H1 (cell line): Measurements from ENCODE around the gene DHX34. TPM values are rescaled to one million over a fixed set of nuclear protein-coding genes. Genes with fewer than 3 reads are reported as not detected.

ENCODE experiments used
- BACH1 ChIP-seq: IDR thresholded peaks from 2 replicates; pipeline ENCODE4 v1.6.1; 2012; ENCODE audit warnings: low read length, improper control_type of control experiment
- BCL11A ChIP-seq, 2 experiments: IDR thresholded peaks; one replicate each; pipeline ENCODE4 v1.6.1; 2011; ENCODE audit warnings: low read depth in 2 of 2, low read length in 2 of 2, mild to moderate bottlenecking in 2 of 2
- POU5F1 ChIP-seq: IDR thresholded peaks from 2 replicates; pipeline ENCODE4 v1.6.1; 2011; ENCODE audit warnings: low read depth, mild to moderate bottlenecking, low read length, moderate library complexity
- SP1 ChIP-seq: IDR thresholded peaks from 2 replicates; pipeline ENCODE4 v1.6.1; 2011; ENCODE audit warnings: low read depth, low read length
- TCF12 ChIP-seq: IDR thresholded peaks from 2 replicates; pipeline ENCODE4 v1.6.1; 2011; ENCODE audit warnings: low read depth, mild to moderate bottlenecking, low read length
- polyA plus RNA-seq, 7 experiments: library from polyadenylated mRNA; depleted of rRNA in 3 of 7; stranded (reverse) in 5 of 7; unstranded in 2 of 7; fragments of >200 nt in 5 of 7; fragments of 200-250 nt in 2 of 7; gene quantifications; 1 replicate in 5 of 7; 2 replicates in 1 of 7; 4 replicates in 1 of 7; pipeline versions ENCODE4 v1.2.1 to v1.2.3, GENCODE V29; 2011 to 2013; ENCODE audit warnings: missing spikeins in 2 of 7, mixed read lengths in 2 of 7
- total RNA-seq: library from RNA; stranded (reverse); fragmentation: NEBNext Ultra II Directional; extraction: Animal tissue kit (Norgen Biotek cat#: 25700); gene quantifications from 2 replicates; pipeline ENCODE4 v1.2.1, GENCODE V29; 2021

Gene DHX34
- total and polyA plus RNA-seq, 2 of the 8 experiments (the other 6 are each of a cell fraction or from before 2014, with no cell fraction given): 17.5 to 24.3 TPM

- TF ChIP-seq BCL11A (IDR thresholded peaks at IDR 0.05; ENCODE audit: low read depth in 2 of 2, low read length in 2 of 2): no peak
- no peak for TF ChIP-seq SP1
- no peak for TF ChIP-seq POU5F1
- no peak for TF ChIP-seq BACH1
- no peak for TF ChIP-seq TCF12
- TF ChIP-seq, all 59 proteins: peak for 0
Observed at GRCh38 chr19:47312366-47313006, 36.6 kb upstream of the DHX34 start (continued).
